Measurements from ENCODE around the gene CACNB4.

- no peak for TF ChIP-seq CTCF (conservative IDR thresholded peaks at IDR 0.05; ENCODE audit: low read depth, low read length)
- TF ChIP-seq EZH2 (IDR thresholded peaks at IDR 0.05; ENCODE audit: low read length, unreplicated experiment) = no peak
- no peak for TF ChIP-seq EZH2phosphoT487 (IDR thresholded peaks at IDR 0.05; ENCODE audit: borderline replicate concordance, low read length)
Observed at GRCh38 chr2:151945186-151945585, 153.7 kb downstream of the CACNB4 start.

Data from PC-3 (cell line).